Kidney (tissue), 14 donors: ENCODE measurements around the gene TFB2M. TPM values are rescaled to one million over a fixed set of nuclear protein-coding genes. Genes with fewer than 3 reads are reported as not detected.

Experiments
- DNase-seq, 5 donors: peaks; one replicate each; pipeline ENCODE4 v3.0.0-alpha.2; 2013 to 2020
- FAIRE-seq: peaks from 2 replicates; lab custom pipeline; 2012; peaks lifted over from hg19 to GRCh38; lab: Jason Lieb, UNC
- H3K27ac ChIP-seq, 2 donors: one replicate each; pipeline ENCODE4 v1.7.0; 2013; ENCODE audit warnings: low read depth in 2 of 2, low read length in 2 of 2, inconsistent platforms in 1 of 2
- H3K27me3 ChIP-seq: one replicate; pipeline ENCODE4 v1.7.1; 2013; ENCODE audit warnings: low read length, inconsistent platforms; ENCODE audit not compliant: control insufficient read depth, insufficient read depth
- H3K36me3 ChIP-seq, 3 donors: one replicate each; pipeline versions ENCODE4 v1.7.0 to v1.7.1; 2013; ENCODE audit warnings: low read length in 3 of 3, control low read depth in 1 of 3, inconsistent platforms in 1 of 3; ENCODE audit not compliant: insufficient read depth in 3 of 3, control insufficient read depth in 2 of 3
- H3K4me1 ChIP-seq, 3 donors: one replicate each; pipeline versions ENCODE4 v1.7.0 to v1.7.1; 2013; ENCODE audit warnings: low read length in 3 of 3, inconsistent platforms in 1 of 3, low read depth in 1 of 3; ENCODE audit not compliant: control insufficient read depth in 2 of 3, insufficient read depth in 2 of 3
- H3K4me3 ChIP-seq, 3 donors: one replicate each; pipeline versions ENCODE4 v1.7.0 to v1.8.1; 2013; ENCODE audit warnings: low read length in 3 of 3, control low read depth in 1 of 3, inconsistent platforms in 1 of 3
- H3K9ac ChIP-seq, 3 donors: one replicate each; pipeline versions ENCODE4 v1.7.0 to v1.7.1; 2013; ENCODE audit warnings: low read length in 3 of 3, control low read depth in 1 of 3, inconsistent platforms in 1 of 3
- H3K9me3 ChIP-seq, 3 donors: one replicate each; pipeline versions ENCODE4 v1.7.0 to v1.7.1; 2013; ENCODE audit warnings: low read length in 3 of 3, control low read depth in 1 of 3, inconsistent platforms in 1 of 3; ENCODE audit not compliant: control insufficient read depth in 2 of 3, insufficient read depth in 1 of 3
- CTCF ChIP-seq: IDR thresholded peaks from 3 replicates; pipeline ENCODE4 v1.5.1; 2012; ENCODE audit warnings: mild to moderate bottlenecking, moderate library complexity, borderline replicate concordance; ENCODE audit not compliant: insufficient read depth; ENCODE audit errors: extremely low read depth
- intact Hi-C: fragments of 100-400 bp; cut with DNase I; formaldehyde crosslinking; loops from one replicate; pipeline ENCODE4 v1.11.1; 2022
- polyA plus RNA-seq: library from polyadenylated mRNA; stranded (reverse); fragments of 350-450 nt; fragmentation: Illumina TruSeq; extraction: RNeasy Lipid Tissue Mini Kit (QIAGEN cat#74804); gene quantifications from one replicate; pipeline ENCODE4 v1.2.3, GENCODE V29; 2014; ENCODE audit warnings: low read depth, low replicate concordance; ENCODE audit not compliant: insufficient read depth
- total RNA-seq: library from RNA; stranded (reverse); fragmentation: NEBNext Ultra II Directional; extraction: Animal tissue kit (Norgen Biotek cat#: 25700); gene quantifications from one replicate; pipeline ENCODE4 v1.2.1, GENCODE V29; 2021
- donor health status: control.
- donor health status: control.
- donor health status: control.
- donor health status: control.
- donor health status: control.
- donor health status: DM: yes; HTN: yes; CAD: no.
- donor health status: Normal renal cell carcinoma (clear cell type).

TFB2M gene
- total and polyA plus RNA-seq, 2 donors from 2014 or later: 10.8 to 14.7 TPM

- Histone ChIP-seq H3K27me3 (no peaks in the 10 kb centered on the region), H3K9me3 (no peaks in the 10 kb centered on the region), H3K4me1 (no peaks in the 10 kb centered on the region), H3K4me3 (no peak overlapping the region), H3K9ac (no peak overlapping the region), H3K36me3 (peaks cover 4 to 27% (median 14%) of the 10 kb centered on the region in 3 donors), H3K27ac (no peak overlapping the region)
- intact Hi-C loops: no loop called here
- DNase-seq (no peak), FAIRE-seq (no peak)
- TF ChIP-seq CTCF: no peak
Measured at GRCh38 chr1:246549665-246550064, 16.4 kb downstream of the TFB2M start.

- Histone ChIP-seq H3K9me3 (no peaks in the 10 kb centered on the region), H3K27ac (no peak overlapping the region), H3K4me1 (no peaks in the 10 kb centered on the region), H3K36me3 (peaks cover 9 to 21% (median 21%) of the 10 kb centered on the region in 3 donors), H3K4me3 (no peak overlapping the region), H3K9ac (no peak overlapping the region), H3K27me3 (no peaks in the 10 kb centered on the region)
- no peak for FAIRE-seq
- intact Hi-C loops: no loop called here
- no peak for DNase-seq
- no peak for TF ChIP-seq CTCF
Measured at GRCh38 chr1:246544001-246544400, 22.1 kb downstream of the TFB2M start.

GRCh38 chr1:246540738-246541491, 25.1 kb downstream of the TFB2M start:
- no peaks in the 10 kb centered on the region for H3K9me3 ChIP-seq
- H3K9ac ChIP-seq: no peak overlapping the region
- H3K36me3 ChIP-seq: peaks cover 7 to 21% (median 16%) of the 10 kb centered on the region in 3 donors
- no peaks in the 10 kb centered on the region for H3K27me3 ChIP-seq
- TF ChIP-seq CTCF: no peak
- no peaks in the 10 kb centered on the region for H3K4me1 ChIP-seq
- no peak for FAIRE-seq
- no peak overlapping the region for H3K27ac ChIP-seq
- no peak for DNase-seq
- no peak overlapping the region for H3K4me3 ChIP-seq
- intact Hi-C loops: no loop called here
